Right atrium auricular region (tissue), 2 donors: ENCODE results near the gene HDGFL3. TPM values are rescaled to one million over a fixed set of nuclear protein-coding genes. Genes with fewer than 3 reads are reported as not detected.
"Not testable (repeated sequence)": the region's sequence is repeated elsewhere in the genome, so short reads cannot be mapped to it uniquely, and the experiment has no call there.

Experiments
- DNase-seq: peaks from one replicate; pipeline ENCODE4 v3.0.0-alpha.2; 2019; ENCODE audit warnings: low spot score
- H3K27ac ChIP-seq, 2 donors: fragments of 200-600 bp; sonication (generic); 1 replicate in 1 of 2; 2 replicates in 1 of 2; pipeline ENCODE4 v1.5.1; 2016 to 2019
- H3K27me3 ChIP-seq, 2 donors: fragments of 200-600 bp; sonication (generic); one replicate each; pipeline versions ENCODE4 v1.5.1 to v1.6.0; 2017 to 2019
- H3K36me3 ChIP-seq: fragments of 200-600 bp; sonication (generic); one replicate; pipeline ENCODE4 v1.5.1; 2016
- H3K4me1 ChIP-seq, 2 donors: fragments of 200-600 bp; sonication (generic); one replicate each; pipeline versions ENCODE4 v1.5.1 to v1.6.0; 2017 to 2019
- H3K4me3 ChIP-seq, 2 donors: fragments of 200-600 bp; sonication (generic); 1 replicate in 1 of 2; 2 replicates in 1 of 2; pipeline ENCODE4 v1.5.1; 2017 to 2019; ENCODE audit warnings: mild to moderate bottlenecking in 1 of 2, moderate library complexity in 1 of 2
- H3K9me3 ChIP-seq, 2 donors: fragments of 200-600 bp; sonication (generic); one replicate each; pipeline ENCODE4 v1.5.1; 2019
- CTCF ChIP-seq, 2 donors: fragments of 200-600 bp; sonication (generic); IDR thresholded peaks; one replicate each; pipeline ENCODE4 v1.5.1; 2019; ENCODE audit warnings: antibody characterized with exemption in 2 of 2
- total RNA-seq, 2 donors: library from RNA; depleted of rRNA; stranded (reverse); fragments of >200 nt; gene quantifications; one replicate each; pipeline ENCODE4 v1.1.0, GENCODE V29; 2016

The HDGFL3 gene
- total RNA-seq, 2 donors from 2014 or later: 25.6 to 30.0 TPM

GRCh38 chr15:83178390-83178789 is 29.2 kb downstream of the HDGFL3 start:
- peaks cover 0 to 5% of the 10 kb centered on the region in 2 donors for H3K4me1 ChIP-seq
- H3K9me3 ChIP-seq: no peaks in the 10 kb centered on the region
- no peak for TF ChIP-seq CTCF (IDR thresholded peaks at IDR 0.05)
- no peak for DNase-seq
- H3K36me3 ChIP-seq: no peaks in the 10 kb centered on the region
- no peak overlapping the region for H3K27ac ChIP-seq
- H3K4me3 ChIP-seq: no peak overlapping the region
- H3K27me3 ChIP-seq: no peaks in the 10 kb centered on the region

GRCh38 chr15:83174891-83175290 is 32.7 kb downstream of the HDGFL3 start:
- TF ChIP-seq CTCF (IDR thresholded peaks at IDR 0.05): no peak
- H3K4me3 ChIP-seq: no peak overlapping the region
- no peaks in the 10 kb centered on the region for H3K9me3 ChIP-seq
- H3K27ac ChIP-seq: no peak overlapping the region
- DNase-seq: no peak
- H3K36me3 ChIP-seq: no peaks in the 10 kb centered on the region
- no peaks in the 10 kb centered on the region for H3K27me3 ChIP-seq
- H3K4me1 ChIP-seq: peaks cover 0 to 5% of the 10 kb centered on the region in 2 donors

GRCh38 chr15:83170474-83171165 is 37.0 kb downstream of the HDGFL3 start:
- Histone ChIP-seq H3K4me3 (no peak overlapping the region), H3K27me3 (no peaks in the 10 kb centered on the region), H3K4me1 (peaks cover 0 to 5% of the 10 kb centered on the region in 2 donors), H3K36me3 (no peaks in the 10 kb centered on the region), H3K9me3 (peaks cover 5 to 19% of the 10 kb centered on the region in 2 donors), H3K27ac (no peak overlapping the region)
- TF ChIP-seq CTCF (IDR thresholded peaks at IDR 0.05): no peak
- DNase-seq: no peak

- H3K27me3 ChIP-seq, H3K4me1 ChIP-seq, H3K27ac ChIP-seq, H3K36me3 ChIP-seq, H3K4me3 ChIP-seq, DNase-seq: not testable (repeated sequence)
- H3K9me3 ChIP-seq: peaks cover 5 to 19% of the 10 kb centered on the region in 2 donors
These were observed 38.0 kb downstream of the HDGFL3 start for GRCh38 chr15:83169576-83169975.

GRCh38 chr15:83166830-83167229 is 40.8 kb downstream of the HDGFL3 start:
- DNase-seq: no peak
- Histone ChIP-seq H3K4me3 (no peak overlapping the region), H3K4me1 (no peaks in the 10 kb centered on the region), H3K36me3 (no peaks in the 10 kb centered on the region), H3K9me3 (peaks cover 5 to 19% of the 10 kb centered on the region in 2 donors), H3K27me3 (no peaks in the 10 kb centered on the region), H3K27ac (no peak overlapping the region)
- TF ChIP-seq CTCF (IDR thresholded peaks at IDR 0.05): no peak

- no peak overlapping the region for H3K4me3 ChIP-seq
- H3K4me1 ChIP-seq: no peaks in the 10 kb centered on the region
- H3K27me3 ChIP-seq: no peaks in the 10 kb centered on the region
- H3K27ac ChIP-seq: no peak overlapping the region
- no peaks in the 10 kb centered on the region for H3K36me3 ChIP-seq
- no peak for TF ChIP-seq CTCF (IDR thresholded peaks at IDR 0.05)
- H3K9me3 ChIP-seq: peaks cover 5 to 19% of the 10 kb centered on the region in 2 donors
- no peak for DNase-seq
These were observed 41.4 kb downstream of the HDGFL3 start for GRCh38 chr15:83166218-83166617.
